Measurements from ENCODE around the gene MYCBP2.

MYCBP2 gene
- total RNA-seq, result 411 to 517 (median 418) reads per million in 3 donors

GRCh38 chr13:77326905-77327604, at the start of gene MYCBP2:
MYCBP2 (minus strand) TSS chr13:77327094; CDS start chr13:77326775, 319 bp downstream.
- Histone ChIP-seq H3K9me3 (ENCODE audit: control insufficient read depth, low read length) (no peaks in the 10 kb centered on the region), H3K4me1 (ENCODE audit: control insufficient read depth, insufficient read depth, low read length, poor library complexity, severe bottlenecking) (peaks cover 36% of the 10 kb centered on the region), H3K27me3 (replicated peaks; ENCODE audit: control insufficient read depth, insufficient read depth, low read length, poor library complexity, severe bottlenecking) (no peaks in the 10 kb centered on the region), H3K27ac (ENCODE audit: insufficient read depth, low read length, poor library complexity, severe bottlenecking) (peak within 1 kb of the TSS; percentile 82), H3K4me3 (ENCODE audit: insufficient read depth, low read depth, low read length, poor library complexity, severe bottlenecking) (peak within 1 kb of the TSS; percentile 95), H3K36me3 (ENCODE audit: control insufficient read depth, insufficient read depth, low read length) (no peaks in the 10 kb centered on the region)
- peak; percentile 95 to 97 (median 97) for DNase-seq

- no peak for DNase-seq
- Histone ChIP-seq H3K36me3 (ENCODE audit: control insufficient read depth, insufficient read depth, low read length) (no peaks in the 10 kb centered on the region), H3K4me1 (ENCODE audit: control insufficient read depth, insufficient read depth, low read length, poor library complexity, severe bottlenecking) (no peaks in the 10 kb centered on the region), H3K27me3 (replicated peaks; ENCODE audit: control insufficient read depth, insufficient read depth, low read length, poor library complexity, severe bottlenecking) (no peaks in the 10 kb centered on the region), H3K27ac (ENCODE audit: insufficient read depth, low read length, poor library complexity, severe bottlenecking) (no peak overlapping the region), H3K9me3 (ENCODE audit: control insufficient read depth, low read length) (no peaks in the 10 kb centered on the region), H3K4me3 (ENCODE audit: insufficient read depth, low read depth, low read length, poor library complexity, severe bottlenecking) (no peak overlapping the region)
Measured at GRCh38 chr13:77375560-77376108, 48.7 kb upstream of the MYCBP2 start.

GRCh38 chr13:77374786-77375185, 47.9 kb upstream of the MYCBP2 start:
- Histone ChIP-seq H3K27ac (ENCODE audit: insufficient read depth, low read length, poor library complexity, severe bottlenecking) (no peak overlapping the region), H3K4me1 (ENCODE audit: control insufficient read depth, insufficient read depth, low read length, poor library complexity, severe bottlenecking) (no peaks in the 10 kb centered on the region), H3K27me3 (replicated peaks; ENCODE audit: control insufficient read depth, insufficient read depth, low read length, poor library complexity, severe bottlenecking) (no peaks in the 10 kb centered on the region), H3K36me3 (ENCODE audit: control insufficient read depth, insufficient read depth, low read length) (no peaks in the 10 kb centered on the region), H3K4me3 (ENCODE audit: insufficient read depth, low read depth, low read length, poor library complexity, severe bottlenecking) (no peak overlapping the region), H3K9me3 (ENCODE audit: control insufficient read depth, low read length) (no peaks in the 10 kb centered on the region)
- DNase-seq, result no peak

- Histone ChIP-seq H3K36me3 (ENCODE audit: control insufficient read depth, insufficient read depth, low read length) (no peaks in the 10 kb centered on the region), H3K27me3 (replicated peaks; ENCODE audit: control insufficient read depth, insufficient read depth, low read length, poor library complexity, severe bottlenecking) (no peaks in the 10 kb centered on the region), H3K9me3 (ENCODE audit: control insufficient read depth, low read length) (no peaks in the 10 kb centered on the region), H3K27ac (ENCODE audit: insufficient read depth, low read length, poor library complexity, severe bottlenecking) (no peak overlapping the region), H3K4me1 (ENCODE audit: control insufficient read depth, insufficient read depth, low read length, poor library complexity, severe bottlenecking) (no peaks in the 10 kb centered on the region), H3K4me3 (ENCODE audit: insufficient read depth, low read depth, low read length, poor library complexity, severe bottlenecking) (no peak overlapping the region)
- DNase-seq, result no peak
Measured at GRCh38 chr13:77374339-77374738, 47.4 kb upstream of the MYCBP2 start.

- no peaks in the 10 kb centered on the region for H3K9me3 ChIP-seq (ENCODE audit: control insufficient read depth, low read length)
- no peak for DNase-seq
- H3K36me3 ChIP-seq (ENCODE audit: control insufficient read depth, insufficient read depth, low read length), result no peaks in the 10 kb centered on the region
- H3K4me3 ChIP-seq (ENCODE audit: insufficient read depth, low read depth, low read length, poor library complexity, severe bottlenecking), result no peak overlapping the region
- H3K27ac ChIP-seq (ENCODE audit: insufficient read depth, low read length, poor library complexity, severe bottlenecking), result no peak overlapping the region
- H3K27me3 ChIP-seq (replicated peaks; ENCODE audit: control insufficient read depth, insufficient read depth, low read length, poor library complexity, severe bottlenecking), result no peaks in the 10 kb centered on the region
- H3K4me1 ChIP-seq (ENCODE audit: control insufficient read depth, insufficient read depth, low read length, poor library complexity, severe bottlenecking), result no peaks in the 10 kb centered on the region
Measured at GRCh38 chr13:77373502-77373901, 46.6 kb upstream of the MYCBP2 start.

GRCh38 chr13:77372275-77372674, 45.4 kb upstream of the MYCBP2 start:
- Histone ChIP-seq H3K27ac (ENCODE audit: insufficient read depth, low read length, poor library complexity, severe bottlenecking) (no peak overlapping the region), H3K4me1 (ENCODE audit: control insufficient read depth, insufficient read depth, low read length, poor library complexity, severe bottlenecking) (no peaks in the 10 kb centered on the region), H3K27me3 (replicated peaks; ENCODE audit: control insufficient read depth, insufficient read depth, low read length, poor library complexity, severe bottlenecking) (no peaks in the 10 kb centered on the region), H3K9me3 (ENCODE audit: control insufficient read depth, low read length) (no peaks in the 10 kb centered on the region), H3K4me3 (ENCODE audit: insufficient read depth, low read depth, low read length, poor library complexity, severe bottlenecking) (no peak overlapping the region), H3K36me3 (ENCODE audit: control insufficient read depth, insufficient read depth, low read length) (no peaks in the 10 kb centered on the region)
- no peak for DNase-seq

- Histone ChIP-seq H3K9me3 (ENCODE audit: control insufficient read depth, low read length) (no peaks in the 10 kb centered on the region), H3K36me3 (ENCODE audit: control insufficient read depth, insufficient read depth, low read length) (no peaks in the 10 kb centered on the region), H3K4me3 (ENCODE audit: insufficient read depth, low read depth, low read length, poor library complexity, severe bottlenecking) (no peak overlapping the region), H3K27me3 (replicated peaks; ENCODE audit: control insufficient read depth, insufficient read depth, low read length, poor library complexity, severe bottlenecking) (no peaks in the 10 kb centered on the region), H3K27ac (ENCODE audit: insufficient read depth, low read length, poor library complexity, severe bottlenecking) (no peak overlapping the region), H3K4me1 (ENCODE audit: control insufficient read depth, insufficient read depth, low read length, poor library complexity, severe bottlenecking) (no peaks in the 10 kb centered on the region)
- DNase-seq, result no peak
Measured at GRCh38 chr13:77370888-77371287, 44.0 kb upstream of the MYCBP2 start.

GRCh38 chr13:77362166-77362565, 35.3 kb upstream of the MYCBP2 start:
- Histone ChIP-seq H3K27ac (ENCODE audit: insufficient read depth, low read length, poor library complexity, severe bottlenecking) (no peak overlapping the region), H3K36me3 (ENCODE audit: control insufficient read depth, insufficient read depth, low read length) (no peaks in the 10 kb centered on the region)
- no peak for DNase-seq

GRCh38 chr13:77360032-77360685, 33.3 kb upstream of the MYCBP2 start:
- H3K4me1 ChIP-seq (ENCODE audit: control insufficient read depth, insufficient read depth, low read length, poor library complexity, severe bottlenecking), result no peaks in the 10 kb centered on the region
- H3K27ac ChIP-seq (ENCODE audit: insufficient read depth, low read length, poor library complexity, severe bottlenecking), result no peak overlapping the region
- H3K27me3 ChIP-seq (replicated peaks; ENCODE audit: control insufficient read depth, insufficient read depth, low read length, poor library complexity, severe bottlenecking), result no peaks in the 10 kb centered on the region
- no peak for DNase-seq
- no peaks in the 10 kb centered on the region for H3K9me3 ChIP-seq (ENCODE audit: control insufficient read depth, low read length)
- no peak overlapping the region for H3K4me3 ChIP-seq (ENCODE audit: insufficient read depth, low read depth, low read length, poor library complexity, severe bottlenecking)
- no peaks in the 10 kb centered on the region for H3K36me3 ChIP-seq (ENCODE audit: control insufficient read depth, insufficient read depth, low read length)

More at GRCh38 chr13:77362166-77362565, 35.3 kb upstream of the MYCBP2 start:
- Histone ChIP-seq H3K27me3 (replicated peaks; ENCODE audit: control insufficient read depth, insufficient read depth, low read length, poor library complexity, severe bottlenecking) (no peaks in the 10 kb centered on the region), H3K4me1 (ENCODE audit: control insufficient read depth, insufficient read depth, low read length, poor library complexity, severe bottlenecking) (no peaks in the 10 kb centered on the region), H3K4me3 (ENCODE audit: insufficient read depth, low read depth, low read length, poor library complexity, severe bottlenecking) (no peak overlapping the region), H3K9me3 (ENCODE audit: control insufficient read depth, low read length) (no peaks in the 10 kb centered on the region)

- Histone ChIP-seq H3K9me3 (ENCODE audit: control insufficient read depth, low read length) (no peaks in the 10 kb centered on the region), H3K27ac (ENCODE audit: insufficient read depth, low read length, poor library complexity, severe bottlenecking) (no peak overlapping the region), H3K4me1 (ENCODE audit: control insufficient read depth, insufficient read depth, low read length, poor library complexity, severe bottlenecking) (no peaks in the 10 kb centered on the region), H3K4me3 (ENCODE audit: insufficient read depth, low read depth, low read length, poor library complexity, severe bottlenecking) (no peak overlapping the region), H3K36me3 (ENCODE audit: control insufficient read depth, insufficient read depth, low read length) (no peaks in the 10 kb centered on the region), H3K27me3 (replicated peaks; ENCODE audit: control insufficient read depth, insufficient read depth, low read length, poor library complexity, severe bottlenecking) (no peaks in the 10 kb centered on the region)
- DNase-seq, result no peak
Measured at GRCh38 chr13:77359171-77359570, 32.3 kb upstream of the MYCBP2 start.
